ENCODE results near the gene TEPSIN.

DNA sequence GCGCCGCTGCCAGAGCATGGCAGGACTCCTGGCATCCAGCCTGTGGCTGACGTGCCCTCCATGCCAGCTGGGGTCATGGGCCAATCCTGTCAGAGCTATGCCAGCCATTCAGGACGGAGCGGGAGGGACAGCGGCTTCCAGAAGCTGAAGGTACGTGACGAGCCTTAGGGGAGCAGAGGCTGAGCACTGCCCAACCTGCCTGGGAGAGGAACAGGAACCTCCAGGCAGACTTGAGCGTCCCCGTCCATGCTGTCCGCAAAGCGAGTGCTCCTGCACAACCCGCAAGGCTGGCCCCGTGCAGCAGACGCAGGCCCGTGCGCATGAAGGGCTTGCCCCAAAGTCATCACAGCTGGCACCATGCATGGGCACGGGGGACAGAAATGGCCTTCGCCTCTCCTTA lies 21.8 kb upstream of the TEPSIN start:
- TF ChIP-seq, protein P1, sequence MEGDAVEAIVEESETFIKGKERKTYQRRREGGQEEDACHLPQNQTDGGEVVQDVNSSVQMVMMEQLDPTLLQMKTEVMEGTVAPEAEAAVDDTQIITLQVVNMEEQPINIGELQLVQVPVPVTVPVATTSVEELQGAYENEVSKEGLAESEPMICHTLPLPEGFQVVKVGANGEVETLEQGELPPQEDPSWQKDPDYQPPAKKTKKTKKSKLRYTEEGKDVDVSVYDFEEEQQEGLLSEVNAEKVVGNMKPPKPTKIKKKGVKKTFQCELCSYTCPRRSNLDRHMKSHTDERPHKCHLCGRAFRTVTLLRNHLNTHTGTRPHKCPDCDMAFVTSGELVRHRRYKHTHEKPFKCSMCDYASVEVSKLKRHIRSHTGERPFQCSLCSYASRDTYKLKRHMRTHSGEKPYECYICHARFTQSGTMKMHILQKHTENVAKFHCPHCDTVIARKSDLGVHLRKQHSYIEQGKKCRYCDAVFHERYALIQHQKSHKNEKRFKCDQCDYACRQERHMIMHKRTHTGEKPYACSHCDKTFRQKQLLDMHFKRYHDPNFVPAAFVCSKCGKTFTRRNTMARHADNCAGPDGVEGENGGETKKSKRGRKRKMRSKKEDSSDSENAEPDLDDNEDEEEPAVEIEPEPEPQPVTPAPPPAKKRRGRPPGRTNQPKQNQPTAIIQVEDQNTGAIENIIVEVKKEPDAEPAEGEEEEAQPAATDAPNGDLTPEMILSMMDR (conservative IDR thresholded peaks at IDR 0.05), result no peak
- no peak for TF ChIP-seq ZFX (IDR thresholded peaks at IDR 0.05)

Data from C4-2B (cell line).